HG03280 (cell line): Measurements from ENCODE around the gene SEC14L5.

Source experiments
- ATAC-seq: cut with Tn5 transposase; IDR thresholded peaks from one replicate; pipeline ENCODE4 v1.9.1; 2021; ENCODE audit warnings: mild to moderate bottlenecking, moderate library complexity; ENCODE audit not compliant: unreplicated experiment

Gene SEC14L5

DNA sequence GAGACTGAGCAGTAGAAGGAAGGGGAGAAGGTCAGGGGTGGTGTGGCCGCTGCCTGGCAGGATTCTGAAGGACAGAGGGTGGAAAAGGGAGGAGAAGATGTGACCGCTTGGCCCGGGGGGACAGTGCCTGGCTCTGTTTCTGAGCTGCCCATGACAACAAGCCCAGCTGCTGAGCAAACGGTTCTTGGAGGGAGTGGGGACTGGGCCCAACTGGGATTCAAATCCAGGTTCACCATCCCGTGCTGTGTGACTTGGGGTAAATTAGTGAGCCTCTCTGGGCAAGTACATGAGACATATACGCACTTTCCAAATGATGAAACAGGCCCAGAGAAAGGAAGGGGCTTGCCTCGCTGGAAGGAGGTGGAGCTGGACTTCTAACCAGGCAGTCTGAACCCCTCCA lies 23.3 kb downstream of the SEC14L5 start:
- no peak for ATAC-seq

DNA sequence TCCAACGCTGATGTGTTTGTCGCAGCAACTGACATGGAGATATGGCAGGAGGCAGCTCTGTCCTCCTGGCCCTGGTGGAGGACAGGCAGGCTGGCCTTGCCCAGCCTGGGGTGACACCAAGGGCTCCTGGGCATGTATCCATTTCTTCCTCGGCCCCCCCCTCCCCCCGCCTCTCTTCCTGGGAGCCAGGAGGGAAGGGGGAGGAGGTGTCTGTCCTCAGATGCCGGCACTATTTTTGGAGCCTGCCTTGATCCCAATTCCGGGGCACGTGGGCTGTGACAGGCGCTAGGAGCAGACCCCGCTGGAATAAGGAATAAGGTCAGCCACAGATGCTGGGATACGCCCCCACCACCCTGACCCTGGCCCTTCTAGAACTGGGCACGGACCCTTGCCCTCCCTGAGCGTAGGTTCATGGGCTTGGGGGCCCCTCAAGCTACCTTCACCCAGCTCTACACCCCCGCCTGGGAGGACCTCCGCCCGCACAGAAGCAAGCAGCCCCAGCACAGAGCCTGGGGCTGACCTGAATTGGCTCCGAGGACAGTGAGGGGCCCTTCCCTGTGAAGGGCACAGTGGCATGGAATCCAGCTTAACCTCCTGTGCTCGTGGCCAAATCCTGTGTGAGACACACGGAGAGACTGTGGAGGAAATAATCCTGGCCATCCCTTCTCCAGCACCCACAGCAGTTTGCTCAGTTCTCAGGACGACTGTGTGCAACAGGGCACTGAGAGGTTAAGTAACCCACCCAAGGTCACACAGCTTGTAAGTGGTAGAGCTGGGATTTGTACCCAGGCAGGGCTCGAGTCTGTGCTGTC lies 24.1 kb downstream of the SEC14L5 start:
- no peak for ATAC-seq

DNA sequence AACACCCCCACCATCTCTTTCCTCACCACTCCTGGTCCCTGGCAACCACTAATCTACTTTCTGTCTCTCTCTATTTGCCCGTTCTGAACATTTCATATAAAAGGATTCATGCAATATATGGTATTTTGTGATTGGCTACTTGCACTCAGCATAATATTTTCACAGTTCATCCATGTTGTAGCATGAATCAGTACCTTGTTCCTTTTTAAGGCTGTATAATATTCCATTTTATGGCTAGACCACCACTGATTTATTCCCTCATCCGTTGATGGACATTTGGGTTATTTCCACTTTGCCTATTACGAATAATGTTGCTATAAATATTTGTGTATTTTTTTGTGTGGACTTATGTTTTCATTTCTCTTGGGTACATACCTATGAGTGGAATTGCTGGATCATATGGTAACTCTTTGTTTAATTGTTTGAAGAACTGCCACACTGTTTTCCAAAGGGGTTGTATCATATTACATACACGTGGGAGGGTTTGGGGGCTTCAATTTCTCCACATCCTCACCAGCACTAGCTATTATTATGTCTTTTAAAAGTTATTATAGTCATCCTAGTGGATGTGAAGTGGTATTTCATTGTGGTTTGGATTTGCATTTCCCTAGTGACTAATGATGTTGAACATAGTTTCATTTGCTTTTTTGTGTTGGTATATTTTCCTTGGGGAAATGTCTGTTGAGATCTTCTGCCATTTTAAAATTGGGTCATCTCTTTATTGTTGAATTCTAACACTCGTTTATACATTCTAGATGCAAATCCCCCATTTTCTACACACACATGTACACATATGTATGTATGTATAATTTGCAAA lies 26.3 kb downstream of the SEC14L5 start:
- ATAC-seq, result no peak

DNA sequence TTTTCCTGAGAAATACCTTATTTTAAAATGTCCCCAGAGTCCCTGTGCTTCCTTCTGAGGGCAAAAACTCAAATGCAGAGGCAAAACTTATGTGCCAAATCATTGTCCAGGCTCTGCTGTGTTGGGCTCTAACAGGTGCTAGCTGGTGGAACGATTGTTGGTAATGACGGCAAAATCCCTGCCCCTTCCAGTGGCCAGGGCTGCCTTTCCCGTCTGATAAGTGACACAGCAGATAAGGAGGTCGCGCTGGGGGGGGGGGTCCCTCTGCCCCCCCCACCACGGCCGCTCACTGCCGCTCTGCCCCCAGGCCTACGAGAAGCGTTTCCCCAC lies 29.1 kb downstream of the SEC14L5 start:
- no peak for ATAC-seq

DNA sequence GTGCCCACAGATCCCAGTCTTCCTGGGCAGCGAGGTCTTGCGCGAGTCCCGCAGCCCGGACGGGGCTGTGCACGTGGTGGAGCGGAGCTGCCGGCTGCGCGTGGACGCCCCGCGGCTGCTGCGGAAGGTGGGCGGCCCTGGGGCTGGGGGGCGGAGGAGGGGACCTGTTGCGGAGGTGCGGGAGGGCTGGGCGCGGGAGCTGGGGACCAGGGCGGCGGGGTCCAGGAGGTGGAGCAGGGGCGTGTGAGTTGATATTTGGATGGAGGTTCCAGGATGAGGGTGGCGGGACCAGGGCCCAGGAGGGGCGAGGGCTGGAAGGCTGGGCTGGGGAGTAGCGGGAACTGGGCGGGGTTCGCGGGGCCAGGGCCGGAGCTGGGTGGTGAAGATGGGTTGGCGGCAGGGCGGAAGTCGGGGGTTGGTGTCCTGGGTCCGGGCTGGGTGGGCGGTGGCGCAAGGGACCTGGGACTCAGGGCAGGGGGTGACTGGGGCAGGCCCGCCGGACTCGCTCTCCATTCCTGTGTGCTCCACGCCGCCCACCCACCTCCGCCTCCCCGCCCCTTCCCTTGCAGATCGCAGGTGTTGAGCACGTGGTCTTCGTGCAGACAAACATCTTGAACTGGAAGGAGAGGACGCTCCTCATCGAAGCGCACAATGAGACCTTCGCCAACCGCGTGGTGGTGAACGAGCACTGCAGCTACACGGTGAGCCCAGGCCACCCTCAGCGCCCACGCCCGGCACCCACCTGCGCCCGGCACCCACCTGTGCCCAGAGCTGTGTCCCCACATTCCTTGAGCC lies 29.6 kb downstream of the SEC14L5 start:
- ATAC-seq, result no peak

DNA sequence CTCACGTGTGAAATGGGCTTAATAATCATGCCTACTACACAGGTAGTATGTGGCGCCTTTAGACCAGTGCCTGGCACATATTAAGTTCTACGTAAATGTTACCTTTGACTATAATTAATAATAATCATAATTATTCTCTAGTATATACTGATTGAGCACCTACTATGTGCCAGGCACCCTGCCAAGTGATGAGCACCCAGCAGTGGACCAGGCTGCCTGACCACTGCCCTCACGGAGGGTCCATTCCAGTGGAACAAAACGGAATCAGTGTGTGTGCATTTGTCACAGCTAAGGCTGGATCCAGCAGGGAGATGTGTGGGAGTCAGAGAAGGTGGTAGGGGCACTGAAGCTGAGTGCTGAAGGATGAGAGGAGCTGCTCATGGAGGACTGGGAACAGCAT lies 30.5 kb downstream of the SEC14L5 start:
- no peak for ATAC-seq

DNA sequence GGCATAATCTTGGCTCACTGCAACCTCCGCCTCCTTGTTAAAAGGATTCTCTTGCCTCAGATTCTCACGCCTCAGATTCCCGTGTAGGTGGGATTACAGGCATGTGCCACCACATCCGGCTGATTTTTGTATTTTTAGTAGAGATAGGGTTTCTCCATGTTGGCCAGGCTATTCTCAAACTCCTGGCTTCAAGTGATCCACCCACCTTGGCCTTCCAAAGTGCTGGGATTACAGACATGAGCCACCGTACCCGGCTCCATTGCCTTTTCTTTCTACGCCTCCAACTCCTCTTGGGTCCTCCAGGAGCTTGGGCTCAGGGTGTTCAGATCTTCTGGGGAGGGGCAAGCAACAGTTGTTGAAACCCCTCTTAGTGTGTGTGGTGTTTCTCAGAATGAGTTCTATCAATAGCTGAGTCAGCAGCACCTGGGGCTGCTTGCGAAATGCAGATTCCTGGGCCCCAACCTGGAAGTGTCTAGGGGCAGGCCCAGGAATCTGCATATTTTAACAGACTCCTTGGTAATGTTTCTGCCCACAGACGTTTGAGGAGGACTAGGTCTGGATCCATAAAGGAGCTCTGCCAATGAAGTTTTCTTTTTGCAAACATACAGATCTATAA lies 31.4 kb downstream of the SEC14L5 start:
- ATAC-seq, result no peak

DNA sequence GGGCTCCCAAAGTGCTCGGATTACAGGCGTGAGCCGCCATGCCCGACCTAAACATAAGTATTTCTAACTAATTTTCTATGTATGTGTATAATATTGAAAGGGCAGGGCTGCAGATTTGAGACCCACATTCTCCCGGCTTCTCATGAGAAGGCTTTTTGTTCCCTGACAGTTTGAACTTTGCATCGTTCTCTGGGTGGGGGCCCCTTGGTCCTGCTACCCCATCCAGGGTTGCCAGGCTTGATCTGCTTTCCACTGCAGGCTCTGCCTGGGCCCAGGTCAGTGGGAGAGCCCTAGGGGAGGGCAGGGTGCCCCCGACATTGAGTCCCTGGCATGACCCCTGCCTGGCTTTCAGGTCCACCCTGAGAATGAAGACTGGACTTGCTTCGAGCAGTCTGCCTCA lies 32.3 kb downstream of the SEC14L5 start:
- no peak for ATAC-seq

DNA sequence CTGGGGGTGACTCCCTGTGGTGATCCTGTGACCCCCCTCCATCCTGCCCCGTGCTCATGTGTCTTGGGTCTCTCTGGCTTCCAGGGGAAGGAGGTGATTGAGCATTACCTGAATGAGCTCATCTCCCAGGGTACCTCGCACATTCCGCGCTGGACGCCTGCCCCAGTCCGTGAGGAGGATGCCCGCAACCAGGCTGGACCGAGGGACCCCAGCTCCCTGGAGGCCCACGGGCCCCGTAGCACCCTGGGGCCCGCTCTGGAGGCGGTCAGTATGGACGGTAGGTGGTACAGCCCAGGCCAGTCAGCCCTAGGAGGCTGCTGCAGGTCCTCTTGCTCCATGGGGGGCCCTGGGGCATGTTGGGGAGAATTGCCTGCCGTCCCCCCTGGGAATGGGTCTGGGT lies 33.6 kb downstream of the SEC14L5 start:
- ATAC-seq, result no peak

DNA sequence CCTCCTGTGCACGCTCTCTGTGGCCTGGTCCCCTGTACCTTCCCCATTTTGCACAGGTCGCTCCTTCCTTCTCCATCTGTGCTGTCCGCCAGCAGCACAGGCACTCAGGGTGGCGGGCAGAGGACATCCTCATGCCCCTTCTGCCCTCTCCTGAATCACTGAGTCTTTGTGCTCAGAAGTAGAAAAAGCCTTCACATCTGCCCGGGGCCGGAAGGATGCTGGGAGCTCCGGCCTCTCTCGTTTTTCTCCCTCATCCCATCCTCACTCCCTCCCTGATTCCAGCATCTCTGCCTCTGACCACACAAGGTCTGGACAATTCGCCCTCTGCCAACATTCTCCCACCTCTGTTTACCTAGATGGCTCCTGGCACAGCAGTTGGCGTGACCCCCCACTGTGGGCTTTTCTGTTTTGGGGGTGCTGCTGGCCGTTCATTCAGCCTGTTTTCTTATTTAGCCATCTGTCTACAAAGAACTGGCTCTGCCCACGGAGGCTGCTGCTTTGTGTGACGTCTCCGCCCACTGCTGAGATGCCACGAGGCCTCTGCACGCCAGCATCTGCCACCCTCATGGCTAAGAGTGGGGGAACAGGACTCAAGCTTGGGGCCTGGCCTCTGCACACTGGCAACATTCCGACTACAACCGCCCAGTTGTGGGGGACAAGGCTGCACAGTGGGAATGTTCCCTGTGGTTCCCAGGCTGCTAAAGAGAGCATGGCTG lies 36.7 kb downstream of the SEC14L5 start:
- no peak for ATAC-seq

DNA sequence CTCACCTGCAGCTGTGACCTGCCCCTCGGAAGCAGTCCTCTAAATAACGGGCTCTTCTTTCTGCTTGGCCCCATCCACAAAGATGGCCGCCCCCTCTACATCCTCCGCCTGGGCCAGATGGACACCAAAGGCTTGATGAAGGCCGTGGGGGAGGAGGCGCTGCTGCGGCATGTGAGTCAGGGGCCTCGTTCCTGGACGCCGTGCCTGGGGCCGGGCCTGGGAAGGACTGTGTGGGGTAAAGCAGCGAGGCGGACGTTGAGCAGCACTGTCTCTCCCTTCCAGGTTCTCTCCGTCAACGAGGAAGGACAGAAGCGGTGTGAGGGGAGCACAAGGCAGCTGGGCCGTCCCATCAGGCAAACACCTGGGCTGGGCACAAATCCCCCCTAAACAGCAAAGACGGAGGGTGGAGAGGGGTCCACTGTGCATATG lies 42.5 kb downstream of the SEC14L5 start:
- ATAC-seq, result no peak

DNA sequence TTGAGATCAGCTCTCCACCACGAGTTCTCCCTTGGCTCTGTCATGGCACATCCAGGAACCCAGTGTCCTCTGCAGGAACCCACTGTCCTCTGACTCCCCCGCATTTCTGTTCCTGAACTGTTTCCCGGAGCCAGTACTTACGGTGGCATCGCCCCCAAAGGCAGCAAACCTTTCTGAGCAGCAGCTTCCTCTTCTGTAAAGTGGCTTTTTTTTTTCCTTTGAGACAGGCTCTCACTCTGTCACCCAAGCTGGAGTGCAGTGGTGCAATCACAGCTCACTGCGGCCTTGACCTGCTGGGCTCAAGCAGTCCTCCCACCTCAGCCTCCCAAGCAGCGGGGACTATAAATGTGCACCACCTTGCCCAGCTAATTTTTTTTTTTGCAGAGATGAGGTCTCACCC lies 43.4 kb downstream of the SEC14L5 start:
- no peak for ATAC-seq

DNA sequence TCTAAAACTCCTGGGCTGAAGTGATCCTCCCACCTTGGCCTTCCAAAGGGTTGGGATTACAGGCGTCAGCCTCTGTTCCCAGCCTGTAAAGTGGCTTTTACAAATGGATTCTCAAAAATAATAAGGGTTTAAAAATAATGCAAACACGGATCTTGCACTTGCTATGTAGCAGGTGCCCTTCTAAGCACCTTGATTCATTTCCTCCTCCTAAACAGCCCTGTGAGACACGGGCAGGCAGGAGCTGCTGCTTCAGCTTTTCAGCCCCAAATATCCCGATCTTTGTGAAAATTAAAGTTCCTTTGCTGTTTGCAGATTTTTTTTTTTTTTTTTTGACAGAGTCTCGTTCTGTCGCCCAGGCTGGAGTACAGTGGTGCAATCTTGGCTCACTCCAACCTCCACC lies 43.9 kb downstream of the SEC14L5 start:
- no peak for ATAC-seq

DNA sequence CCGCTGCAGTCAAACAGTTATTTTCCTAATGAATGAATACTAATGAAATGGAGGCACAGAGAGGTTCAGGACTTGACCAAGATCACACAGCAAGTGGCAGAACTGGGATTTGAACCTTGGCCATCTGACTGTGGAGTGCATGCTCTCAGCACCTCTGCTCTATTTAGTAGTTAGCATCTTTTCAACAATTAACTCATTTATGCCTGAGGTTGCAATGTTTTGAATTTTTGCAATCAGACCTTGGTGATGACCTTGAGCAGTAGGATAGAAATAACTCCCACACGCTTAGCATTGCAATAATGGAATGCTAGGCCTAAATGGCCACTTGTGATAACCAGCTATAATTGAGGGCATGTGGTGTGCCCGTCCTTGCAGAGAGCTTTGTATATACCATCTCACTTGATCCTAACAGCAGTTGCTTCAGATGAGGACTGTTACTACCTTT lies 44.6 kb downstream of the SEC14L5 start:
- ATAC-seq, result no peak

DNA sequence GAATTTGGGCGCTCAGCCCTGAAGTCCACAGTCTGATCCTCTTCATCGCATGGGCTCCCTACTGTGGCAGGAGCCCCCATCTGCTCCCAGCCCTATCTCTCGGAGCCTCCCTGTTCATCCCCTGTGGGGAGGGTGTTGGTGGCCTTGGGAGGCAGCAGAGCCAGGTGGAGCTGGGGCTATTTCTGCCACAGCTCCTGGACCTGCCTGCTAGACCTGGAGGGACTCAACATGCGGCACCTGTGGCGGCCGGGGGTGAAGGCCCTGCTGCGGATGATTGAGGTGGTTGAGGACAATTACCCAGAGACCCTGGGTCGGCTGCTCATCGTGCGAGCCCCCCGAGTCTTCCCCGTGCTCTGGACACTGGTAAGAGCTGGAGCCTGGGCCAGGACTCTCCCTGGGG lies 45.1 kb downstream of the SEC14L5 start:
- no peak for ATAC-seq

DNA sequence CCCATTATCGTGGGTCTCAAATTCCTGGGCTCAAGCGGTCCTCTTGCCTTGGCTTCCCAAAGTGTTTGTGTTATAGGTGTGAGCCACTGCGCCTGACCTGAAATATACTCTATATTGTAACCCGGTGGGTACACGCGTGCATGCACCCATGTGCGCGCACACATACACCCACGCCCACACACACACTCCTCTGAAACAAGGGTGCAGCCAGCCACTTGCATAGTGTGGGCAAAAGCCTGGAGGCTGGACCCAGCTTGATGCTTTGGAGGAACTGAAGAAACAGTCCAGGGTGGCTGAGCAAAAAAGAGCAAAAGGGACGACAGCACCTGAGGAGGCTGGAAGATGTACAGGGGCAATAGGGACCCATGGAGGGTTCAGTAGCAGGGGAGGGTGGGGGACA lies 45.7 kb downstream of the SEC14L5 start:
- ATAC-seq, result no peak

DNA sequence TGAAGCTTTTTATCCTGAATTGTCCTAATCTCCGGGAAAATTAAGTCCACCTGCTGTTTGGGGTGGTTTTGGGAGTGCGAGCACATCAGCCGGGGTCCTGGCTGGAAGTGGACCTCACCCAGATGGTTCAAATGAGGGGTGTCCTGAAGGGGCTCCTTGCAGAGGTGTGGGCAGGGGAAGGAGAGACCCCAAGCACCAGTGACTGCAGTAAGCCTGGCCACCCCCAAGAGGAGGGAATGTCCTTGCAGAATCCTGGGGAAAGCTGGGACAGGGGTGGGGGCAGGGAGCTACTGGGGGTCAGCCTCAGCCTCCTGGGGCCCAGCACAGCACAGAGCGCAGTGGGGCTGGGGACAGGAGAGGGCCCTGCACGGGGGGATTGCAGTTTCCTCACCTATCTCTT lies 46.2 kb downstream of the SEC14L5 start:
- no peak for ATAC-seq

DNA sequence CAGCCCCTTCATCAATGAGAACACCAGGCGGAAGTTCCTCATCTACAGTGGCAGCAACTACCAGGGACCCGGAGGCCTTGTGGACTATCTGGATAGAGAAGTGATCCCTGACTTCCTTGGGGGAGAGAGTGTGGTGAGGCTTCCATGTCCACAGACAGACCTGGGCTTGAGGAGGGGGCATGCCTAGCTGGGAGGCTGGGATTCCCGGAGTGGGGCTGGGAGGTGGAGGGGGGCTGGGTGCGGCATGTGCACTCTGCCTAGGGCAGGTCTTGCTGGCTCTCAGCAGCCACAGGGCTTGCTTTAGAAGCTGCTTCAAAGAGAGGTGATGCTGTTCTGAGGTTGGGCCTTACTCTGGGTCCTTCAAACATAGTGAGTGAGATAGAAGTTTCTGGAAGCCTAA lies 47.8 kb downstream of the SEC14L5 start:
- no peak for ATAC-seq

DNA sequence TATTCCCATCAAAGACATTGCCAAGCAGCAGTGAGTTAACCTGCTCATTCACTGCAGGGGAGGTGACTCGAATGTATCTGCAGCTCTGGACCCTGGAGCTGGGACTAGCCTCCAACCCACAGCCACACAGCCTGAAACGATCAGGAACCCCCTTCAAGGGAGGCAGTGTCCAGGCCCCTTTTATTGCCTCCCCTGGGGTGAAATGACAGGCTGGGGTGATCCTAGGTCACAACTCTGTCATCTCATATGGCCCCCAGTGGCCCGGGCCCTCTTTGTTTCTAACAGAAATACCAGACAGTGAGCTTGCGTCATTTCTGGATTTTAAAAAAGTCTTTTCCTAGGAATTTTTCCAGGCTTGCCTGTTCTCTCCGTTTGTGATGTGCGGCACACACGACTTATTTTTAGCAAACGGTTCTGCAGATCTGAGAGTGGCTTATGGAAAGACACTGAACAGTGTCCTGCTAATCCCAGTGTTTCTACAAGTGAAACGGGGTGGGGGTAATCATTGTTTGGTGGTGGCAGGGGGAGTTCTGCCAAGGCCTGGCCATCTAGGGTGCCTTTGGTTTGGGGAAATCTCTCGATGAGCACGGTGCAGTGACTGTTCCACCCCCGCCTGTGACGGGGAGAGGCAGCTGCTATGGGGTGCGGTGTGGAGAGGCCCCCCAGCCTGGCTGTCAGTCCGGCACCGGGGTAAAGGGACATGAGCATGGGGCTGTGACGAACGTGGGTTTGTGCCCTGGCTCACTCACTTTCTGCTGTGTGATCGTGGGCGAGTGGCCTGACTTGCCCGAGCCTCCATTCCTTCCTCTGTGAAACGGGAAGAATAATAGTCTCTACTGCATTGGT lies 48.4 kb downstream of the SEC14L5 start:
- ATAC-seq, result no peak

DNA sequence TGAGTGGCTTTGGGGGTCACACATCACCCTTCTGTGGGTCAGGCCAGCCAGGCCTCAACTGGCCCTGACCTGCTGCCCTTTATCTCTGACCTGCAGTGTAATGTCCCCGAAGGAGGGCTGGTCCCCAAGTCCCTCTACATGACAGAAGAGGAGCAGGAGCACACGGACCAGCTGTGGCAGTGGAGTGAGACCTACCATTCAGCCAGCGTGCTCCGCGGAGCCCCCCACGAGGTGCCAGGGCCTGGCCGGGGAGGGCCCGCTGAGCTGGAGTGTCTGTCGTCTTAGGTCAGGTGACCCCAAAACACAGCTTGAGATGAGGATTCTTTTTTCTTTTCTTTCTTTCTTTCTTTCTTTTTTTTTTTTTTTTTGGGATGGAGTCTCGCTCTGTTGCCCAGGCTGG lies 49.1 kb downstream of the SEC14L5 start:
- no peak for ATAC-seq
